Measurements from ENCODE around the gene GYS1. TPM values are rescaled to one million over a fixed set of nuclear protein-coding genes. Genes with fewer than 3 reads are reported as not detected.

GYS1 gene
- total and polyA plus RNA-seq, 2 experiments from 2014 or later = 155 to 195 TPM

DNA sequence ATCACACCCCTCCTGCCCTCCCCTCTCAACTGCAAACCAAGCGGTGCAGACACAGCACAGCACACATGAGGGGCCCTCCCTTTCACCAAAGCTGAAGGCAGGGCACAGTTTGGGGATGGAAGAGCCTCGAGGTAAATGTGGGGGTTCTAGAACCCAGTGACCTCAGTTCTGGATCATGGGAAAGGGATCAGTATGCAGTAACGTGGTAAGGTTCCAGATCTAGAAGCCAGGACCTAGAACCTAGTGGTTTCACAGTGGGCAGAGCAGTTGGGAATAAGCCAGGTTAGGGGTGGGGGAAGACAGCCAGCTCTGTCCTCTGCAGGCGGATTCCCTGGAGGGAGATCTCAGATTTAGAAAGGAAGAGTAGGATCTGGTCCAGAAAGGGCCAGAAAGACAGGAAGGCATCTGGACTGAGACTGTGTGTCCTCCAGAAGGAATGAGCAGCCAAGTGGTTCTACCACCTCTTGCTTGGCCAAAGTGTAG is 24.9 kb downstream of the GYS1 start:
- H3K36me3 ChIP-seq = peaks cover 40% of the 10 kb centered on the region
- H3K4me3 ChIP-seq = no peak overlapping the region
- peak overlapping the region; percentile 20 for H3K27ac ChIP-seq
- TF ChIP-seq, protein P1, sequence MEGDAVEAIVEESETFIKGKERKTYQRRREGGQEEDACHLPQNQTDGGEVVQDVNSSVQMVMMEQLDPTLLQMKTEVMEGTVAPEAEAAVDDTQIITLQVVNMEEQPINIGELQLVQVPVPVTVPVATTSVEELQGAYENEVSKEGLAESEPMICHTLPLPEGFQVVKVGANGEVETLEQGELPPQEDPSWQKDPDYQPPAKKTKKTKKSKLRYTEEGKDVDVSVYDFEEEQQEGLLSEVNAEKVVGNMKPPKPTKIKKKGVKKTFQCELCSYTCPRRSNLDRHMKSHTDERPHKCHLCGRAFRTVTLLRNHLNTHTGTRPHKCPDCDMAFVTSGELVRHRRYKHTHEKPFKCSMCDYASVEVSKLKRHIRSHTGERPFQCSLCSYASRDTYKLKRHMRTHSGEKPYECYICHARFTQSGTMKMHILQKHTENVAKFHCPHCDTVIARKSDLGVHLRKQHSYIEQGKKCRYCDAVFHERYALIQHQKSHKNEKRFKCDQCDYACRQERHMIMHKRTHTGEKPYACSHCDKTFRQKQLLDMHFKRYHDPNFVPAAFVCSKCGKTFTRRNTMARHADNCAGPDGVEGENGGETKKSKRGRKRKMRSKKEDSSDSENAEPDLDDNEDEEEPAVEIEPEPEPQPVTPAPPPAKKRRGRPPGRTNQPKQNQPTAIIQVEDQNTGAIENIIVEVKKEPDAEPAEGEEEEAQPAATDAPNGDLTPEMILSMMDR (IDR thresholded peaks at IDR 0.05; ENCODE audit: low read depth, low read length) = no peak
- peaks cover 18% of the 10 kb centered on the region for H3K4me1 ChIP-seq (ENCODE audit: low read depth)
- DNase-seq (ENCODE audit: low read depth in 1 of 2, low spot score in 1 of 2) = peak in 1 of 2 donors; percentile 74
- H3K27me3 ChIP-seq = no peaks in the 10 kb centered on the region
- no peaks in the 10 kb centered on the region for H3K9me3 ChIP-seq (ENCODE audit: low read depth)

DNA sequence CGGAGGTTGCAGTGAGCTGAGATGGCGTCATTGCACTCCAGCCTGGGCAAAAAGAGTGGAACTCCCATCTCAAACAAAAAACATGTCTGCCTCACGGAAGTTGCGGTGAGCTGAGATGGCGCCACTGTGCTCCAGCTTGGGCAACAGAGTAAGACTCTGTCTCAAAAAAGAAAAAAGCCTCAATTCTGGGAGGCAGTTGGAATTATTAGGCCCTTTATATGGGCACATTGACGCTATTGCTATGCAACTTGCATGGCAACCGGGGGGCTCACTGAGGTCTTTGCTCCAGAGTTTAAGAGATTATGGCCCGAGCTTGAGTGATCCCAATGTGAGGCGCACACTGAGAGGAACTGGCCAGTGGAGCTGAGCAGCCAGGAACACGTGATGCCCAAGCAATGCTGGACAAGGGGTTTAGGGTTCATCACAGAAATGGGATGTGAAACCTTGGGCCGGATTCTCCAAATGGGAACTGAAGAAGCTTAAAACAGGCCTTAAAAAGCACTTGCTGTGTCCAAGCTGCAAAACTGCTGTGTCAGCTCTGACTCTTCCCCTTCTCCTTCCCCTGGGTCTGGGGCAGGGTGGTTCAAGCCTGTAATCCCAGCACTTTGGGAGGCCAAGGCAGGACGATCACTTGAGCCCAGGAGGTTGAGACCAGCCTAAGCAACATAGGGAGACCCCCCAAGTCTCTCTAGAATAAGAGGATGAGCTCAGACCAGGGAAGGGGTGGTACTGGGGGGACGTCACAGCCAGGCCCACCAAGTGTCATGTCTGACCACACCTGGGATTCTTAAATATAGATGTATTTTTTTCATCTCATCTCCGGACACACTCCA is 25.5 kb downstream of the GYS1 start:
- Histone ChIP-seq H3K36me3 (peaks cover 35% of the 10 kb centered on the region), H3K27me3 (no peaks in the 10 kb centered on the region), H3K9me3 (ENCODE audit: low read depth) (no peaks in the 10 kb centered on the region), H3K4me1 (ENCODE audit: low read depth) (peaks cover 19% of the 10 kb centered on the region), H3K4me3 (no peak overlapping the region), H3K27ac (peak overlapping the region; percentile 20)
- peak in 1 of 2 donors; percentile 86 for DNase-seq (ENCODE audit: low read depth in 1 of 2, low spot score in 1 of 2)
- TF ChIP-seq, protein P1 (IDR thresholded peaks at IDR 0.05; ENCODE audit: low read depth, low read length) = no peak

- H3K27me3 ChIP-seq = no peaks in the 10 kb centered on the region
- TF ChIP-seq, protein P1 (IDR thresholded peaks at IDR 0.05; ENCODE audit: low read depth, low read length) = no peak
- H3K4me1 ChIP-seq (ENCODE audit: low read depth) = peaks cover 19% of the 10 kb centered on the region
- H3K27ac ChIP-seq = peak overlapping the region; percentile 56
- DNase-seq (ENCODE audit: low read depth in 1 of 2, low spot score in 1 of 2) = peak in 1 of 2 donors; percentile 34
- H3K9me3 ChIP-seq (ENCODE audit: low read depth) = no peaks in the 10 kb centered on the region
- H3K36me3 ChIP-seq = peaks cover 32% of the 10 kb centered on the region
- H3K4me3 ChIP-seq = peak overlapping the region; percentile 62
These were observed 26.4 kb downstream of the GYS1 start for GRCh38 chr19:48966541-48967345.

GRCh38 chr19:48965806-48966540 is 27.1 kb downstream of the GYS1 start:
- TF ChIP-seq, protein P1 (IDR thresholded peaks at IDR 0.05; ENCODE audit: low read depth, low read length) = no peak
- no peaks in the 10 kb centered on the region for H3K27me3 ChIP-seq
- peak; percentile 78 to 91 for DNase-seq (ENCODE audit: low read depth in 1 of 2, low spot score in 1 of 2)
- H3K9me3 ChIP-seq (ENCODE audit: low read depth) = no peaks in the 10 kb centered on the region
- H3K4me1 ChIP-seq (ENCODE audit: low read depth) = peaks cover 19% of the 10 kb centered on the region
- peaks cover 32% of the 10 kb centered on the region for H3K36me3 ChIP-seq
- H3K27ac ChIP-seq = peak overlapping the region; percentile 78
- H3K4me3 ChIP-seq = peak overlapping the region; percentile 62

All from cardiac muscle cell (in vitro differentiated cells and primary cell).